Measurements from ENCODE around the gene HOMER3. TPM values are rescaled to one million over a fixed set of nuclear protein-coding genes. Genes with fewer than 3 reads are reported as not detected.
A peak's percentile ranks its signal among the peaks of the same experiment; 100 is the strongest.

Gene HOMER3
- total and polyA plus RNA-seq, 9 of the 15 experiments (the other 6 are each of a cell fraction or from before 2014, with no cell fraction given), result 1.3 to 5.1 (median 3.7) TPM; not detected in 2

- no peak for TF ChIP-seq REST (IDR thresholded peaks at IDR 0.05; ENCODE audit: borderline replicate concordance)
- 0 out of 2 replicates have a peak, but pooled peaks have one; percentile 59 for TF ChIP-seq REST (CRISPR knock-in tag; IDR thresholded peaks at IDR 0.05; ENCODE audit: low read depth)
- TF ChIP-seq TAF7 (tag; IDR thresholded peaks at IDR 0.05), result peak; percentile 93
- no peak; the same call in 1 of the 2 replicates for TF ChIP-seq L3MBTL2 (IDR thresholded peaks at IDR 0.05)
- TF ChIP-seq ZC3H8 (IDR thresholded peaks at IDR 0.05), result no peak
- TF ChIP-seq EP400 (IDR thresholded peaks at IDR 0.05), result peak; percentile 98
- TF ChIP-seq ZBTB40 (IDR thresholded peaks at IDR 0.05), result peak; percentile 99
- TF ChIP-seq ZBTB40 (CRISPR knock-in tag; IDR thresholded peaks at IDR 0.05), result no peak
- TF ChIP-seq FIP1L1 (IDR thresholded peaks at IDR 0.05; ENCODE audit: low read depth, low read length, poor library complexity, severe bottlenecking), result no peak
- TF ChIP-seq DIDO1 (tag; IDR thresholded peaks at IDR 0.05; ENCODE audit: low read depth), result peak; percentile 89
- TF ChIP-seq SIRT6 (IDR thresholded peaks at IDR 0.05; ENCODE audit: low read depth, low read length), result no peak
Observed at GRCh38 chr19:18919086-18919899, 21.7 kb downstream of the HOMER3 start, which contains the start of the genes COPE and DDX49 (continued).
